ENCODE measurements around the gene CDADC1. TPM values are rescaled to one million over a fixed set of nuclear protein-coding genes. Genes with fewer than 3 reads are reported as not detected.

The CDADC1 gene
- total RNA-seq, 4 donors from 2014 or later: 9.0 to 19.5 (median 14.1) TPM

DNA sequence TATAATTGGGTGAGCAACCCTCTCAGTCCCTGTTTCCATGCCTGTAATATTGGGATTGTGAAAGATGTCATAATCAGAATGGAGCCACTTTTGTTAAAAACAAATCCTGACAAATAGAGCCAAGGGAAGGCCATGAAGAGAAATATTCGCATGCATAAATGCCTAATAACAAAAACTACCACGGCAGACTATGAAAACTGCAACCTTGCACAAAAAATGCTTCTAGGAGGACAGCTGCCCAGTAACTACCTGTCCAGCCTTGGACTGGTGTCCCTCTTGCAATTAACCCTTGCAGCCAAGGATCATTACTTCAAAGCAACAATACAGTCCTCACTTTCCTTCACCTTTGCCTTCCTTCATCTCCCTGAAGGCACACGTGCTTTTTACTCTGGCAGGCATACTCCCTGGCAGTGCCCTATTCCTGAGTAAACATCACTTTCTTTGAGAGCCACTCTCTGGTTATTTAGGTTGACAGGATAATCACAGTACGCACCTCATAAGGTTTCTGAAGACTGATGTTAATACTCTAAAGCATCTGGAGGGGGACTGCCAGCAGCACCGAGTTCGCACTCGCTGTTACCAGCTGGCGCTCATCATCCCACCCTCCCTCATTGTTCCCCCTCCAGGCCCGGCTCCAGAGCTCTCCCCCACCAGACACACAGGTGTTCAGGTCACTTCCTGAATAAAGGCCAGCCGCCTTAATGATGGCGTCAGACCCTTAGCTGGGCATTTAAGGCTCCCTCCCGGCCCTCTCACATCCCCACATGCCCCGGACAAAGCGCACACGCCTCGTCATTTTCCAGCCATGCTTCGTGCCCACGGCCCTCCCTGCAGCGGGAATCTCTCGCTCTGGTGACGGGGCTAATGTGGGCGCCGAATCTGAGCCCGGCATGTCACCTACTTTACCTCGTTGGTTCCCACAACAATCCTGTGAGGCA is 57.3 kb downstream of the CDADC1 start:
- WGBS, 2 donors: 83 to 87% methylated on average over 25 of the region's 25 CpGs
- Histone ChIP-seq H3K4me1 (peaks cover 3 to 99% (median 56%) of the 10 kb centered on the region in 4 donors), H3K9me3 (no peaks in the 10 kb centered on the region), H3K36me3 (peaks cover 0 to 3% (median 0%) of the 10 kb centered on the region in 3 donors), H3K27ac (peak overlapping the region; percentile 65 to 95 (median 91)), H3K4me3 (no peak overlapping the region), H3K27me3 (no peaks in the 10 kb centered on the region)
- no peak for TF ChIP-seq EP300 (IDR thresholded peaks at IDR 0.05)
- peak in 1 of 2 donors; percentile 7 for TF ChIP-seq POLR2A (IDR thresholded peaks at IDR 0.05)
- no peak for DNase-seq (ENCODE audit: low spot score in 2 of 2)

DNA sequence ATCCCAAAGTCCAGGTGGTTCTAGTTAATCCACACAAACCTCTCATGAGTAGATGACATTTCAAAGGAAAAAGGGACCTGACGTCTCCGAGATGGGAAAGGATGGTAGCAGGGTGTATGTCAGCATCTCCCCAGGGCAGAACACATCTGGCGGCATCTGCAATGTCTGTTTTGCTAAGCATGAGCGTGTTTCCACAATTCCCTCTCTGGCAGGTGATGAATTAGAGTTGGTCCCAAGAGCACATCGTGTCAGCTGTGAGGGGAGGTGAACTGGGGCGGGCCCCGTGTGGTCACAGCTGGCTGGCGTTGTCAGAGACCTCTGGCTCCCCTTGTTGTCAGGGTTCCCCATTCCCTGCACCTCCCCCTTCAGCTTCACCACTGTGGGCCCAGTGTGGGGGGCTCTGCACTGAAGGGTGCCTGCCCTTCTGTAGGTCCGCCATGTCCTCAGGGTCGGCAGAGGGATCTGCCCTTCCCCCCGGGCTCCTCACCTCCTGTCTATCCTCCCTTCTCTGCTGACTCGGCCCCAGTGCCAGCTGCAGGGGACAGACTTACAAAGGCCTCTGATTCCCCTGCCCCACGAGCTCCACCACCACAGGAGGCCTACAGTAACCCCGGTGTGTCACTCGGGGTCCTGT is 58.2 kb downstream of the CDADC1 start:
- H3K36me3 ChIP-seq: peaks cover 0 to 12% (median 0%) of the 10 kb centered on the region in 3 donors
- TF ChIP-seq, protein P1, sequence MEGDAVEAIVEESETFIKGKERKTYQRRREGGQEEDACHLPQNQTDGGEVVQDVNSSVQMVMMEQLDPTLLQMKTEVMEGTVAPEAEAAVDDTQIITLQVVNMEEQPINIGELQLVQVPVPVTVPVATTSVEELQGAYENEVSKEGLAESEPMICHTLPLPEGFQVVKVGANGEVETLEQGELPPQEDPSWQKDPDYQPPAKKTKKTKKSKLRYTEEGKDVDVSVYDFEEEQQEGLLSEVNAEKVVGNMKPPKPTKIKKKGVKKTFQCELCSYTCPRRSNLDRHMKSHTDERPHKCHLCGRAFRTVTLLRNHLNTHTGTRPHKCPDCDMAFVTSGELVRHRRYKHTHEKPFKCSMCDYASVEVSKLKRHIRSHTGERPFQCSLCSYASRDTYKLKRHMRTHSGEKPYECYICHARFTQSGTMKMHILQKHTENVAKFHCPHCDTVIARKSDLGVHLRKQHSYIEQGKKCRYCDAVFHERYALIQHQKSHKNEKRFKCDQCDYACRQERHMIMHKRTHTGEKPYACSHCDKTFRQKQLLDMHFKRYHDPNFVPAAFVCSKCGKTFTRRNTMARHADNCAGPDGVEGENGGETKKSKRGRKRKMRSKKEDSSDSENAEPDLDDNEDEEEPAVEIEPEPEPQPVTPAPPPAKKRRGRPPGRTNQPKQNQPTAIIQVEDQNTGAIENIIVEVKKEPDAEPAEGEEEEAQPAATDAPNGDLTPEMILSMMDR (IDR thresholded peaks at IDR 0.05): no peak
- peak in 1 of 2 donors; percentile 54 for TF ChIP-seq EP300 (IDR thresholded peaks at IDR 0.05)
- H3K9me3 ChIP-seq: no peaks in the 10 kb centered on the region
- H3K4me1 ChIP-seq: peaks cover 3 to 99% (median 58%) of the 10 kb centered on the region in 4 donors
- H3K27me3 ChIP-seq: no peaks in the 10 kb centered on the region
- H3K27ac ChIP-seq: peak overlapping the region; percentile 65 to 95 (median 91)
- no peak for DNase-seq (ENCODE audit: low spot score in 2 of 2)
- whole genome bisulfite sequencing, 2 donors: 70 to 79% methylated on average over 15 of the region's 15 CpGs
- H3K4me3 ChIP-seq: no peak overlapping the region

DNA sequence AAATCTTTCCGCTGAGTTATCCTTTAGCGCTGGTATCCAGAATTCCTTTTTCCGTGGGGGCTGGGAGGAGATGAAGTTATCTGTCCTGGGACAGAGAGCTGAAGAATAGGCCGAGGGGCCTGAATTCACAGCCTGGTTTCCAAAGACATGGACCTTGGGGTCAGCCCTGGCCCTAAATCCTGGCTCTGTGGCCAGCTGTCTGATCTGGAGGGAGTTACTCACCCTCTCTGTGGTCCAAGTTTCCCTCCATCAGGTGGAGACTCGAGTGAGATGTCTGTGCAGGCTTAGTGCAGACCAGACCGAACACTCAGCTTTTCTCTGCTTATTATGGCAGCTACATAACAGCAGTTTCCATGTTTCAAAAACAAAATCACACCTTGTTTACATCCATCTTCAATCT is 59.6 kb downstream of the CDADC1 start:
- Histone ChIP-seq H3K36me3 (peaks cover 0 to 15% (median 0%) of the 10 kb centered on the region in 3 donors), H3K4me3 (no peak overlapping the region), H3K4me1 (peaks cover 3 to 95% (median 50%) of the 10 kb centered on the region in 4 donors), H3K27me3 (no peaks in the 10 kb centered on the region), H3K9me3 (no peaks in the 10 kb centered on the region), H3K27ac (peak overlapping the region; percentile 82 to 95 (median 91))
- 67 to 78% methylated on average over 6 of the region's 6 CpGs for WGBS, 2 donors
- TF ChIP-seq, protein P1 (IDR thresholded peaks at IDR 0.05): no peak
- TF ChIP-seq POLR2A (IDR thresholded peaks at IDR 0.05) (no peak), EP300 (IDR thresholded peaks at IDR 0.05) (peak in 1 of 2 donors; percentile 26)
- peak in 1 of 2 donors; percentile 60 for DNase-seq (ENCODE audit: low spot score in 2 of 2)

DNA sequence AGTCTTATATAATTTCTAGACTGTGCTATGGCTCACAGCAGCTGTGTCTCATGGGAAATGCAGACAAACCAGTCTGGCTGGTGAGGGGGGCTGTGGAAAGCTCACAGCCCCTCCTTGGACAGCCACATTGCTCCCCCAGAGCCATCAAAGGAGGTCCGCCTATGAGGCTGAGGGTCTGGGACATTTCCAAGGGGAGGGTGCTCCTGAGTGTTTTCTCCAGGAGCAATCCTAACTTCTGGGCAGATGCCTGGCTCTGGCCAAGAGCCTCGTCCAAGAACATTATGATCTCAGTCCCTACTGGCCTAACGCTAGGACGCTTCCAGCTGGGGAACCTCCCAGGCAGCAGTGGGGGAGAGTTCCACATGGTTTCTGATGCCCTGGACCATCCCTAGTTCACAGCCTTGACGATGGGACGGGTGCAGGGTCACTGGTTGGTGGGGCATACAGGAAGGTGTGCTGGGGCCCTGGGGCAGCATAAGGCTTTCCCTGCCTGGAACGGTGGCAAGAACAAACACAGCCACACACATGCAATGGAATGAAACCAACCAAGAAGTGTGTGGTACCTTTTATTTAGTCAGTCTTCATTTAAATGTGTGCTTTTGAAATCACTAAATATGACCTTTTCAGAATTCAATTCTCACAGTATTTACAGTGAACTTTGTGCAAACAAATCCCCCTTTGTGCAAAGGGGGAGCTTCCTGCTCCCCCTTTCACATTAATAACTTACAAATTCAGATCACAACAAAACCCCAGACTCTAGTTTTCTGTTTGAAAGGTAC is 60.6 kb downstream of the CDADC1 start:
- Histone ChIP-seq H3K9me3 (no peaks in the 10 kb centered on the region), H3K36me3 (peaks cover 0 to 15% (median 0%) of the 10 kb centered on the region in 3 donors), H3K27me3 (no peaks in the 10 kb centered on the region), H3K4me3 (peak overlapping the region in 1 of 4 donors; percentile 5), H3K4me1 (peaks cover 3 to 87% (median 47%) of the 10 kb centered on the region in 4 donors), H3K27ac (peak overlapping the region; percentile 82 to 95 (median 91))
- WGBS, 2 donors: 14% methylated on average over 7 of the region's 7 CpGs
- peak; percentile 83 to 89 for DNase-seq (ENCODE audit: low spot score in 2 of 2)
- TF ChIP-seq EP300 (IDR thresholded peaks at IDR 0.05) (peak; percentile 82 to 98), POLR2A (IDR thresholded peaks at IDR 0.05) (peak; percentile 20 to 59)
- TF ChIP-seq, protein P1 (IDR thresholded peaks at IDR 0.05): peak in 1 of 5 experiments; percentile 12

DNA sequence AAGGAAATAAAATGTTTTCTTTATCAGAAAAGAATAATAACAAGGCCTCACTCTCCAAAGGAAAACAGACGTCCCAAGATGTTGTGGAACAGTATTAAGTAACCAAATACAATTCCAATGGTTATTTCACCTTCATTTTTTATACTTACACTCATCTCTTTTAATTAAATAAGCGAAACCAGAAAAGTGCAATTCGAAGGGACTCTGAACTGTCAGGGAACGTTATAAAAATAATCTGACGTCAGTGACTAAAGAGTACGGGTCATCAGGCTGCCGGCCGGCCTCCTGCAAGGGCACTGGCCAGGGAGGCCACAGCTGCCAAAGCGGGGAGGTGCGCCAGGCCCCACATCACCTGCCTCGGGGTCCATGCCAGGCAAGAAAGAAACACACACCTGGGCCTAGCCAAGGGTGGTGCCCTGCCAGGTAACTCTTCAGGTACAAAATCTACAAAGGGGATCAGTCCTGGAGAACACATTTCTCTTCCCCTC is 61.2 kb downstream of the CDADC1 start:
- TF ChIP-seq EP300 (IDR thresholded peaks at IDR 0.05) (peak in 1 of 2 donors; percentile 55), POLR2A (IDR thresholded peaks at IDR 0.05) (no peak)
- TF ChIP-seq, protein P1 (IDR thresholded peaks at IDR 0.05): no peak
- WGBS, 2 donors: 36 to 51% methylated on average over 11 of the region's 11 CpGs
- peaks cover 2 to 87% (median 45%) of the 10 kb centered on the region in 4 donors for H3K4me1 ChIP-seq
- H3K36me3 ChIP-seq: peaks cover 0 to 15% (median 0%) of the 10 kb centered on the region in 3 donors
- H3K27ac ChIP-seq: peak overlapping the region; percentile 82 to 95 (median 91)
- DNase-seq (ENCODE audit: low spot score in 2 of 2): peak in 1 of 2 donors; percentile 43
- no peaks in the 10 kb centered on the region for H3K9me3 ChIP-seq
- H3K4me3 ChIP-seq: peak overlapping the region in 1 of 4 donors; percentile 5
- H3K27me3 ChIP-seq: no peaks in the 10 kb centered on the region

Data from tibial nerve (tissue), 4 donors.